DOHH2 (cell line): ENCODE data around the gene TM4SF5.

Experiments used
- H3F3A ChIP-seq: fragments of 200-600 bp; sonication (generic), shearing (Covaris generic); 2 replicates; pipeline ENCODE4 v1.6.0; 2016; ENCODE audit warnings: antibody characterized with exemption, mild to moderate bottlenecking; ENCODE audit not compliant: control insufficient read depth, insufficient read depth
- H3K27ac ChIP-seq: fragments of 200-600 bp; sonication (generic); 2 replicates; pipeline ENCODE4 v1.5.1; 2014; ENCODE audit warnings: low read depth, mild to moderate bottlenecking, low read length, moderate library complexity
- H3K27me3 ChIP-seq: fragments of 200-600 bp; sonication (generic); 2 replicates; pipeline ENCODE4 v1.6.1; 2014; ENCODE audit warnings: mild to moderate bottlenecking, low read length, mixed read lengths; ENCODE audit not compliant: control insufficient read depth
- H3K36me3 ChIP-seq: fragments of 200-600 bp; sonication (generic); 2 replicates; pipeline ENCODE4 v1.6.1; 2014; ENCODE audit warnings: mild to moderate bottlenecking, low read length, moderate library complexity, mixed read lengths; ENCODE audit not compliant: control insufficient read depth
- H3K4me1 ChIP-seq: fragments of 200-600 bp; sonication (generic); 2 replicates; pipeline ENCODE4 v1.6.1; 2014; ENCODE audit warnings: mild to moderate bottlenecking, low read length, mixed read lengths; ENCODE audit not compliant: control insufficient read depth
- H3K4me2 ChIP-seq: fragments of 200-600 bp; sonication (generic); 2 replicates; pipeline ENCODE4 v1.6.0; 2014; ENCODE audit warnings: mild to moderate bottlenecking, low read length, moderate library complexity
- H3K4me3 ChIP-seq: fragments of 200-600 bp; sonication (generic); 2 replicates; pipeline ENCODE4 v1.5.1; 2014; ENCODE audit warnings: mild to moderate bottlenecking, low read length, mixed read lengths
- H3K79me2 ChIP-seq: fragments of 200-600 bp; sonication (generic); 2 replicates; pipeline ENCODE4 v1.6.1; 2014; ENCODE audit warnings: mild to moderate bottlenecking, low read length, mixed read lengths; ENCODE audit not compliant: control insufficient read depth
- H3K9me2 ChIP-seq: fragments of 200-600 bp; sonication (generic); replicated peaks from 2 replicates; pipeline ENCODE4 v1.6.1; 2014; ENCODE audit warnings: mild to moderate bottlenecking, low read length, mixed read lengths; ENCODE audit not compliant: control insufficient read depth
- H3K9me3 ChIP-seq: fragments of 200-600 bp; sonication (generic); 2 replicates; pipeline ENCODE4 v1.6.1; 2014; ENCODE audit warnings: antibody characterized with exemption, low read length, mixed read lengths; ENCODE audit not compliant: control insufficient read depth, insufficient read depth
- H4K20me1 ChIP-seq: fragments of 200-600 bp; sonication (generic); 2 replicates; pipeline ENCODE4 v1.6.0; 2014; ENCODE audit warnings: low read depth, mild to moderate bottlenecking, antibody characterized with exemption, low read length, moderate library complexity; ENCODE audit not compliant: control insufficient read depth, insufficient read depth
- EZH2phosphoT487 ChIP-seq: fragments of 200-600 bp; sonication (generic); IDR thresholded peaks from 2 replicates; pipeline ENCODE4 v1.6.1; 2017; ENCODE audit warnings: borderline replicate concordance, mild to moderate bottlenecking, antibody characterized with exemption, low read length, moderate library complexity, mixed read lengths
- TF ChIP-seq, protein P1 (sequence below): fragments of 200-600 bp; sonication (generic); IDR thresholded peaks from one replicate; pipeline ENCODE4 v1.5.1; 2014; ENCODE audit warnings: antibody characterized with exemption, mild to moderate bottlenecking, low read depth, low read length; ENCODE audit not compliant: poor library complexity, severe bottlenecking

The TM4SF5 gene

DNA sequence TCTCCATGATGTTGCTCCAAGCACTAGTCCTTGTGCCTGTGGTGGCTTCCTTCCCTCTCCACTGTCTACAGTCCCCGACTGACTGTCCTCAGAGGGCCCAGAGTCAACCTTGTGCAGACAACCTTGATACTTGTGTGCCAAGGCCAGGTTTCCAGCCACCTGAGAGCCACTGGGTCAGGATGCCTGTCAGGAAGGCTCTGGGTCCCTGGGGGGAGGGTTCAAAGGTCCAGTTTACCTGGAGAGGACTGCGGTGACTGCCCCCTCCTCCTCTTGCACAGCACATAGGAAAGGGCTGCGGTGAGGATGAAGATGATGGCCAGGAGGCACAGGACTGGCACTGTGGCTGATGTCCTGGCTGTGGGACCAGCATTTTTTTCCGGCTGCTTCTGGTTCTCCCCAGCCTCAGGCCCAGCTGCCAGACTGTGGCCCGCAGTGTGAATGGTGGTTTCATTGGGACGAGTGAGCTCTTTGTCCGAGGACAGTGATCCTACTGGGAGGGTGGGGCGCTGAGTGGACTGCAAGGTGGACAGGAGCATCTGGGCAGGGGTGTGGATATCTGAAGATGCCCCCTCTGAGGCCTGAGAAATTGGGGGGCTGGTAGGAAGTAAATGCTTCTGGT lies 36.7 kb upstream of the TM4SF5 start:
- no peaks in the 10 kb centered on the region for H3K36me3 ChIP-seq
- no peaks in the 10 kb centered on the region for H3K9me3 ChIP-seq
- H3K4me2 ChIP-seq = no peak overlapping the region
- H4K20me1 ChIP-seq = no peaks in the 10 kb centered on the region
- H3K27me3 ChIP-seq = peaks cover 19% of the 10 kb centered on the region
- H3K9me2 ChIP-seq = no peaks in the 10 kb centered on the region
- H3K79me2 ChIP-seq = peaks cover 4% of the 10 kb centered on the region
- no peak for TF ChIP-seq EZH2phosphoT487
- TF ChIP-seq, protein P1, sequence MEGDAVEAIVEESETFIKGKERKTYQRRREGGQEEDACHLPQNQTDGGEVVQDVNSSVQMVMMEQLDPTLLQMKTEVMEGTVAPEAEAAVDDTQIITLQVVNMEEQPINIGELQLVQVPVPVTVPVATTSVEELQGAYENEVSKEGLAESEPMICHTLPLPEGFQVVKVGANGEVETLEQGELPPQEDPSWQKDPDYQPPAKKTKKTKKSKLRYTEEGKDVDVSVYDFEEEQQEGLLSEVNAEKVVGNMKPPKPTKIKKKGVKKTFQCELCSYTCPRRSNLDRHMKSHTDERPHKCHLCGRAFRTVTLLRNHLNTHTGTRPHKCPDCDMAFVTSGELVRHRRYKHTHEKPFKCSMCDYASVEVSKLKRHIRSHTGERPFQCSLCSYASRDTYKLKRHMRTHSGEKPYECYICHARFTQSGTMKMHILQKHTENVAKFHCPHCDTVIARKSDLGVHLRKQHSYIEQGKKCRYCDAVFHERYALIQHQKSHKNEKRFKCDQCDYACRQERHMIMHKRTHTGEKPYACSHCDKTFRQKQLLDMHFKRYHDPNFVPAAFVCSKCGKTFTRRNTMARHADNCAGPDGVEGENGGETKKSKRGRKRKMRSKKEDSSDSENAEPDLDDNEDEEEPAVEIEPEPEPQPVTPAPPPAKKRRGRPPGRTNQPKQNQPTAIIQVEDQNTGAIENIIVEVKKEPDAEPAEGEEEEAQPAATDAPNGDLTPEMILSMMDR = no peak
- peaks cover 42% of the 10 kb centered on the region for H3K4me1 ChIP-seq
- peaks cover 8% of the 10 kb centered on the region; the same call in 1 of the 2 replicates for H3F3A ChIP-seq
- no peak overlapping the region for H3K27ac ChIP-seq
- no peak overlapping the region for H3K4me3 ChIP-seq

DNA sequence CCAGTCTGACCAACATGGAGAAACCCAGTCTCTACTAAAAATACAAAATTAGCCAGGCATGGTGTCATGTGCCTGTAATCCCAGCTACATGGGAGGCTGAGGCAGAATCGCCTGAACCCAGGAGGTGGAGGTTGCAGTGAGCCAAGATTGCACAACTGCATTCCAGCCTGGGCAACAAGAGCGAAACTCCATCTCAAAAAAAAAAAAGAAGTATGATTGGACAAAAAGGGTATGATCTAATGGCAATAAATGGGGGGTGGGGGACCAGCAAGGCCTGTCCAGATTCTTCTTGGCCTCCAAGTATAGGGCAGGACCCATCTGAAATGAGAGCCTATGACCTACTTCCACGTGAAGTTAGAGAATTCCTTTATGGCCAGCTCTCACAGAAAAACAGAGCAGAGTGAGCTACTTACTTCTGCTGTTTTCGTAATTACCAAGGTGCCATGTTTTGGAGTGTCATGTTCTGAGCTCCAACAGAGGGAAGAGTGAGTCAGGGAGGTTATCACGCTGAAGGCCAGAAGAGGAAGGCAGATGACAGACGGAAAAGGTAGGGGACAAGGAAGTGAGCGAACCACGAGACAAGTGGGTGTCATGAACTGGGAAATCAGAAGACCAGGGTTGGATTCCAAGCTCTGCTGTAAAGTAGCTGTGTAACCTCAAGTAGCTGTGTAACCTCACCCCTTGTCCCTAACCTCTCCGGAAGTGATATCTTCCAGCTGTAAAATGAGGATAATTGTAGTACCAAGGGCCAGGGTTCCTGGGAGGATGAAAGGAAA lies 35.6 kb upstream of the TM4SF5 start:
- TF ChIP-seq, protein P1 = no peak
- TF ChIP-seq EZH2phosphoT487 = no peak

DNA sequence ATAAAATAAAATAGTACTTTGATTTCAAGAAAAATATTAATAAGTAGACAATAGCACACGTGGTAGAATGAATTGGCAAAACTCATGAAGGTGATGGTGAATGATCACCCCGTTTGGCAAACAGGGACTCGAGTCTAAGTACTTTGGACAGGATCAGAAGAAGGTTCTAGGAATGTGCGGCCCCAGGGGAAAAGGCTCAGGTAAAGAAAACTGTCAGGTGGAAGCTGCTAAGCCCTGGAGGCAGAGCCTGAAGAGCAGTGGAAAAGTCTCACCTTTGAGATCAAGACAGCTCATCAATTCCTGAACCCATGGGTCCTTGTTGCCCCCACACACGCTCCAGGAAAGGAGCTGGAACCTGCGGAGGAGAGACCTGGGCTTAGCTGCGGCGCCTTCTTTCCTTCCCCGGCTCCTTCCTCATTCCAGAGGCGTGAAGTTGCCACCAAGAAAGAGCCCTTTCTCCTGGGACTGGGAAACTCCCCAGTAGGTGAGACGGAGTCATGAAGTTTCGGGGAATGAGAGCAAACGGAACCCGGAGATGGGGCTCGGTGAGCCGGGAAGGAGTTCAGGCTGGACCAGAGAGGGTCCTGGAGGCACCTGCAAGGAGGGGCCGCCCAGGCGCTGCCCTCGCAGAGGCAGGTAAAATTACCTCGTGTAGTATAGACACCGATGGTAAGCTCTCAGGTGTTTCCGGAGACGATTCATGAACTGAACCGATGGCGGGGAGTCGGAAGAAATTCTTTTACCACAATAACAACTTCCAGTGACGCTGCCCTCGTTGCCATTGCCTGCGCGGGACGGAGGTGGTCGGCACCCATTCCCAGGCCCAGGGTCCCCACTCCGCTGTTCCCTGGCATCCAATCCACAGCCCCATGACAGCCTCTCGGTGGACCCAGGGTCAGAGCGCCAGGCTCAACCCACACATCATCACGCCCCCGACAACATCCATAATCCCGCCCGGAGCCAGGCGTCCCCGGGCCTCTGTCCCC lies 33.3 kb upstream of the TM4SF5 start:
- H3K4me3 ChIP-seq = peak overlapping the region; percentile 62
- H3K9me2 ChIP-seq = no peaks in the 10 kb centered on the region
- H3K79me2 ChIP-seq = no peaks in the 10 kb centered on the region
- peak overlapping the region; percentile 74 for H3K4me2 ChIP-seq
- H3K9me3 ChIP-seq = no peaks in the 10 kb centered on the region
- H3K27me3 ChIP-seq = peaks cover 35% of the 10 kb centered on the region
- no peaks in the 10 kb centered on the region; the same call in 1 of the 2 replicates for H4K20me1 ChIP-seq
- no peaks in the 10 kb centered on the region for H3K36me3 ChIP-seq
- H3K4me1 ChIP-seq = peaks cover 27% of the 10 kb centered on the region
- 0 out of 2 replicates have a peak, but pooled peaks cover 5% of the 10 kb centered on the region for H3F3A ChIP-seq
- H3K27ac ChIP-seq = no peak overlapping the region
- TF ChIP-seq EZH2phosphoT487 = 0 out of 2 replicates have a peak, but pooled peaks have one; percentile 24
- TF ChIP-seq, protein P1 = no peak

More for the DNA sequence above, 35.6 kb upstream of the TM4SF5 start:
- H3K79me2 ChIP-seq = peaks cover 4% of the 10 kb centered on the region
- H3K36me3 ChIP-seq = no peaks in the 10 kb centered on the region
- peaks cover 30% of the 10 kb centered on the region for H3K27me3 ChIP-seq
- no peak overlapping the region for H3K27ac ChIP-seq
- no peak overlapping the region for H3K4me3 ChIP-seq
- H3K9me3 ChIP-seq = no peaks in the 10 kb centered on the region
- no peaks in the 10 kb centered on the region for H3K9me2 ChIP-seq
- H3K4me2 ChIP-seq = no peak overlapping the region
- H3K4me1 ChIP-seq = peaks cover 41% of the 10 kb centered on the region
- peaks cover 8% of the 10 kb centered on the region; the same call in 1 of the 2 replicates for H3F3A ChIP-seq
- no peaks in the 10 kb centered on the region; the same call in 1 of the 2 replicates for H4K20me1 ChIP-seq
